ENCODE measurements around the gene RPS16.
A peak's percentile ranks its signal among the peaks of the same experiment; 100 is the strongest.
"Not testable (repeated sequence)": the region's sequence is repeated elsewhere in the genome, so short reads cannot be mapped to it uniquely, and the experiment has no call there.

Gene RPS16

DNA sequence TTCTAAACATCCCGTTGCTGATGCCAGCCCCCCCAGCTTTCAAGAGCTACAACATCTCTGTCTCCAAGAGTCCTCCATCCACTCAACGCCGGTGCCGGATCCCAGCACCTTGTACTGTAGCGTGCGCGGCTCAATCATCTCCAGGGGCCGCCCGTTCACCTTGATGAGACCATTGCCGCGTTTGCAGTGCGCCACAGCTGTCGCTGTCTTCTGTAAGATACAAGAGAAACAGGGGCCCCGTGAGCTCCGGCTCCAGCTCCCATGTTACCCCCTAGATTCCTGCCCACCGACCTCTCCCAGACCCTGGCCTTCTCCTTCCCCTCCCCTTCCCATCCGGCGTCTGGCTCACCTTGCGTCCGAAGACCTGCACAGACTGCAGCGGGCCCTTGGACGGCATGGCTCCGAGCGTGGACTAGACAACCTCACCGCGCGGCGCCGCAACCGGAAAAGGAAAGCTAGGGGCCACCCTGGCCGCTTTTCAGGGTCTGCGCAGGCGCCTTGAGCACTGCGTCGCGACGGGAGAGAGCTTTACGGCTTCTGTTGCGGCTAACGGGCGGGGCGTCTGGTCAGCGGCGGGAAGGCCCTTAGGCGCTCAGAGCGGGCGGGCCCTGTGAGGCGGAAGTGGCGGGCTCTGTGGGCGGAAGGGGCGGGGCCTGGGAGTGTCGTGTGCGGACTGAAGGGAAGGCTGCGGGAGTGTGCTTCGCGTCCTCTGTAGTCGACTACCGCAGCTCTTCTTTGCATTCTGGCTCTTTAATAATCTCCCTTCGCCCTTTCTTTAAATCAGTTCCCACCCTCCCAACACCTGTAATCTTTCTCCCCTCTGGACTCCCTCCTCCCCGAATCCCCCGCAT is at the start of gene RPS16:
Gene RPS16, minus strand, starts transcription at position 451 of the 851 bp plus-strand sequence. Its CDS starts 54 bp downstream, at position 397.
- peak; percentile 90 for DNase-seq (ENCODE audit: extremely low spot score, insufficient read length, low read depth)
- peak; percentile 95 for FAIRE-seq

DNA sequence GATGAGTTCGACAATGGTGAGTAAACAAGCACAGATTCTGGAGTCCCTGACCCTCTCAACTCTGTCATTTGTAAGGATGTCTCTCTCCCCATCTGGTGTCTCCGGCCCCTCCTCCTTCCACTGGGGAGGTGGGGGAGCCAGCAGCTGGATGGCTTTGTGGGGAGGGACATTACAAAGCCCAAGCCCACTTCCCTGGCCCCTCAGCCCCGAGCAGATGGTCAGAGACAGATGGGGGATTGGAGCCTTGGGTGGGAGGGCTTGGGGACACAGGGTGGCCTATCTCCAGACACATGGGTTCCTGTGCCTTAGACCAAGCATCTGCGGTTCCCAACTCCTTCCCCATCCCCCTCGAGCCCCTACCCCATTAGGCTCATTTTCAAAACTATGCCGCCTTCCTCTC is 47.4 kb upstream of the RPS16 start:
- FAIRE-seq = no peak
- no peak for DNase-seq (ENCODE audit: extremely low spot score, insufficient read length, low read depth)

DNA sequence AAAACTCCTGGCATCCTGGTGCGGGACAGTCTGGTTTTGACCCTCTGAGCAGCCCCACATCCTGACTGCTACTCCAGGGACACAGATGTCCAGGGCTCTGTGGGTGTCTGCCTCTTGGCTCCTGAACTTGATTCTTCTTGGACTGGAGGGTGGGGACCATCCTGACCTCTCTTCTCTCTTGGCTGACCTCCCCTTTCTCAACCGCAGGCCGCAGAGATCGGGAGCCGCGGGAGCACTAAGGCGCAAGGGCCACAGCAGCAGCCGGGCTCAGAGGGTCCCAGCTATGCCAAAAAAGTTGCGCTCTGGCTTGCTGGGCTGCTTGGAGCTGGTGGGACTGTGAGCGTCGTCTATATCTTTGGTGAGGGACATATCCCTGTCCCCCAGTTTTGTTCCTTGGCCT is 45.9 kb upstream of the RPS16 start:
- FAIRE-seq = no peak
- no peak for DNase-seq (ENCODE audit: extremely low spot score, insufficient read length, low read depth)

DNA sequence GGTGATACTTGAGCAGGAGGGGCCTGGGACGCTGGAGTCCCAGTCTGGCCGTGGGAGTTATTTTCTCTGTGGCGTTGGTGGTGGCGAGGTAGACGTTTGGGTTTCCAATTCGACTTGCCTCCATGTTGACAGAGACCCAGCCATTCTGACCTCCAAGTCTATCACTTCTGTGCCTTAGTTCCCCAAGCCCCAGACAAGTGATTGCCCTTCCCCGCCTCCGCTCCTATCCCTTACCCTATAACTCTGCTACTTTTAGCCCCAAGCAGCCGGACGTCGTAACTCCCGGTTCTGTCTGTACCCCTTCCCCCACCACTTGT is 45.4 kb upstream of the RPS16 start:
- FAIRE-seq = no peak
- no peak for DNase-seq (ENCODE audit: extremely low spot score, insufficient read length, low read depth)

DNA sequence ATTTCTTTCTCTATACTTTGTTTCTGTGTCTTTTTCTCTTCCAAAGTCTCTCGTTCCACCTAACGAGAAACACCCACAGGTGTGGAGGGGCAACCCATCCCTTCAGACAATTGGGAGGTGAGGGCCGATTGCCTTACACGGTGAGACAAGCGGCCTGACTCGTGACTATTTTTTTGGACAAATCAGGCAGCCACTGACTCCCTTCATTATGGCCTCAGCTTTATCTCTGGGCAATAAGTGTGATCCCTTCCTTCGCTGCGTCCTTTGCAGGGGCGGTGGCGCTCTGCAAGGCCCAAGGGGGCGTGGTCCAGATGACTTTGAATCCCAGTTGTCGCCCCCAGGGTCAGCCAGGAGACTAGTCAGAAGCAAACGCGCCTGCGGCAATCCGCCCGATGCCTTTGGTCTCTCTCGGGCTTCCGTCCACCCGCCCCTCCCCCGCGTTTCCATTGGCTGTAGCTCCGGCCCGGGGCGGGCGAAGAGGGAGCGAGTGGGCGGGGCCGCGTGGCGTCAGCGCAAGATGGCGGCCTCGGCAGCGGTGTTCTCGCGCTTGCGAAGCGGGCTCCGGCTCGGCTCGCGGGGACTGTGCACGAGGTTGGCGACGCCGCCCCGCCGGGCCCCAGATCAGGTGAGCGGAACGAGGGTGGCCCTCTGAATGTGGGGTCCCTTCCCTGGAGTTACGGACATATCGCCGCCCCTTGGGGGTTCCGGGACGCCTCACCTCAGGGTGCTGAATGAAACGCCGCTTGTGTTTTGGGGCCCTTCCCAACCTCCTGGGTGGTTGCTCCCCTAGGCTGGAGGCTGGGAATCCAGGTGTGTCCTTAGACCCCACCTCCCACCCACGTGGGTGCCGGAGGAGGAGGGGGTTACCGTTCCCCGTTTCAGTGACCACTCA is 44.8 kb upstream of the RPS16 start, which contains the start of gene TIMM50:
Gene TIMM50, plus strand, starts transcription at position 502 of the 892 bp plus-strand sequence. Its CDS starts 16 bp downstream, at position 518.
- DNase-seq (ENCODE audit: extremely low spot score, insufficient read length, low read depth) (peak; percentile 86), FAIRE-seq (peak; percentile 97)

DNA sequence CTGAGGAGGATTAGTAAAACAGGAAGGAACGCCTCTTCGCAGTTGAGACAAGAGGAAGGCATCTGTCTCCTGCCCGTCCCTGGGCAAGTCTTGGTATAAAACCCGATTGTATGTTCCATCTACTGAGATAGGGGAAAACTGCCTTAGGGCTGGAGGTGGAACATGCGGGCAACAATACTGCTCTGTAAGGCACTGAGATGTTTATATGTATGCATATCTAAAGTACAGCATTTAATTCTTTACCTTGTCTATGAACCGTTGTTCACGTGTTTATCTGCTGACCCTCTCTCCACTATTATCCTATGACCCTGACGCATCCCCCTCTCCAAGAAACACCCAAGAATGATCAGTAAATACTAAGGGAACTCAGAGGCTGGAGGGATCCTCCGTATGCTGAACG is 44.2 kb upstream of the RPS16 start:
- no peak for DNase-seq (ENCODE audit: extremely low spot score, insufficient read length, low read depth)
- FAIRE-seq = peak; percentile 60

DNA sequence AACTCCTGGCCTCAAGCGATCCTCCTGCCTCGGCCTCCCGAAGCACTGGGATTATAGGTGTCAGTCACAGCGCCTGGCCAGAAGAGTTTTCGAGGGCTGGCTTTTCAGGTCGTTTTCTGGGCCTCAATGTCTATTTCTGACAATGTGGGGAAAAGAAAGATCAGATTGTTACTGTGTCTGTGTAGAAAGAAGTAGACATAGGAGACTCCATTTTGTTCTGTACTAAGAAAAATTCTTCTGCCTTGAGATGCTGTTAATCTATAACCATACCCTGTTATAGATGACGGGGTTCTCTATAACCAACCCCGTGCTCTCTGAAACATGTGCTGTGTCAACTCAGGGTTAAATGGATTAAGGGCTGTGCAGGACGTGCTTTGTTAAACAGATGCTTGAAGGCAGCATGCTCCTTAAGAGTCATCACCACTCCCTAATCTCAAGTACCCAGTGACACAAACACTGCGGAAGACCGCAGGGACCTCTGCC is 43.6 kb upstream of the RPS16 start:
- DNase-seq (ENCODE audit: extremely low spot score, insufficient read length, low read depth); FAIRE-seq: not testable (repeated sequence)

DNA sequence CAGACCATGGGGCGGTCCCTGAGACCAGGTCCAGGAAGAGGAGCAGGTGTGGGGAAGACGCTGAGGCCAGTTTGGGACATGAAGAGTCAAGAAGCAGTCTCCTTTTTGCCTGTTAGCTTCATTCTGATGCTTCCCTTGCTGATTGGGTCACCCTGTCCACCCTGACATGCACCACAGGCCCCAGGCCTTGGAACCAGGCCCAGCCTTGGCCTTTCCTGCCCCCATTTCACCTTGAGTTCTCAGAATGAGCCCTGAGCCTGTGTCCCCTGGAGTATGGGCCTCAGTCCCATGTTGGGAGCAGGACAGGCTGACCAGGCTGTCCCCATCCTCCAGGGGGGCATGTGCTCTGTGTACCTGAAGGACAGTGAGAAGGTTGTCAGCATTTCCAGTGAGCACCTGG is 40.0 kb upstream of the RPS16 start:
- FAIRE-seq (no peak), DNase-seq (ENCODE audit: extremely low spot score, insufficient read length, low read depth) (no peak)

DNA sequence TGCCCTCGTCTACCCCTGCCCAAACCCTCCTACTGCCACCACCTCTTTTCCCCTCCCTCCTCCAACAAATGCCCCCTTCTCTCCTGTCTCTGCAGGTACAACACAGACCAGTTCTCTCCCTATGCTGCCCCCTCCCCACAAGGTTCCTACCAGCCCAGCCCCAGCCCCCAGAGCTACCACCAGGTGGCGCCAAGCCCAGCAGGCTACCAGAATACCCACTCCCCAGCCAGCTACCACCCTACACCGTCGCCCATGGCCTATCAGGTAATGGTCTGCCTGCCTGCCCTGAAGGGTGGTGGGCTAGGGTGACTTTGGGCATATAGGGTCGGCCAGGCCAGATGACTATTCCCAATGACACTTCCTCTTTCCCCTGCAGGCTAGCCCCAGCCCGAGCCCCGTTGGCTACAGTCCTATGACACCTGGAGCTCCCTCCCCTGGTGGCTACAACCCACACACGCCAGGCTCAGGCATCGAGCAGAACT is 38.4 kb upstream of the RPS16 start:
- peak; percentile 48 for FAIRE-seq
- no peak for DNase-seq (ENCODE audit: extremely low spot score, insufficient read length, low read depth)

DNA sequence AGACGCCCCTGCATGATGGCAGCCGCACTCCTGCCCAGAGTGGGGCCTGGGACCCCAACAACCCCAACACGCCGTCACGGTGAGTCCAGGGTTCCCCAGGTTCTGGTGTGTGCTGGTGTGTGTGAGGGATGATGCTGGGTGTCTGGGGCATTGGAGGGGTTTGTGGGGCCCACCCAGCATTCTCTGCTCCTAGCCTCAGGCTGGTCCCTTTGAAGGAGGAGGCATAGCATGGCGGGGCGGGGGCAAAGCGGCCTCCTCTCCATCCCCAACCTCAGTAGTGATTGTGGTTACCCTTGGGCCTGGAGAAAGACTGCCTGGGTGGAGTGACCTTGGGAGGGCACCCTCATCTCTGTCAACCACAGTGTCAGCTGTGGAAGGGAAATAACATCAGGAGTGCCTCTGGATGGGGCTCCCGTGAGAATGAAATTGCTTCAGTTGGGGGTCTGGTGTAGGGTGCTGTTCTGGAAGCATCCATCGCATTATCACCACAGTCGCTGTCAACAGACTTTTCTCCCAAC is 37.8 kb upstream of the RPS16 start:
- no peak for FAIRE-seq
- DNase-seq (ENCODE audit: extremely low spot score, insufficient read length, low read depth) = no peak

DNA sequence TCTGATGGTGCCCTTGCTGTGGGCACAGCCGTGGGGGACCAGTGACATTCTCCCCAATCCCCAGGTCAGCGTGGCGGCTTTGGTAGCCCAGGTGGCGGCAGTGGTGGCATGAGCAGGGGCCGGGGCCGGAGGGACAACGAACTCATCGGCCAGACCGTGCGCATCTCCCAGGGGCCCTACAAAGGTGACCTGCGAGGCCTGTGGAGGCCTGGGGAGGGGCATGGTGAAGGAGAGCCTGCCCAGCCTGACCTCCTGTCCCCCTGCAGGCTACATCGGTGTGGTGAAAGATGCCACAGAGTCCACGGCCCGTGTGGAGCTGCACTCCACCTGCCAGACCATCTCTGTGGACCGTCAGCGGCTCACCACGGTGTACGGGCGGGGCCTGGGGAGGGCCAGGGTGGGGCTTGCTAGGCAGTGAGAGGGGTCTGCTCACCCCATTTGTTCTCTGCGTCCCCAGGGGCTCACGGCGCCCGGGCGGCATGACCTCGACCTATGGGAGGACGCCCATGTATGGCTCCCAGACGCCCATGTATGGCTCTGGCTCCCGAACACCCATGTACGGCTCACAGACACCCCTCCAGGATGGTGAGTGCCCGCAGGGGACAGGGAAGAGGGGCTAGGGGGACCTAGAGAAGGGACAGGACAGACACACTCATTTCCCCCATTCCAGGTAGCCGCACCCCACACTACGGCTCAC is 37.1 kb upstream of the RPS16 start:
- DNase-seq (ENCODE audit: extremely low spot score, insufficient read length, low read depth) = no peak

DNA sequence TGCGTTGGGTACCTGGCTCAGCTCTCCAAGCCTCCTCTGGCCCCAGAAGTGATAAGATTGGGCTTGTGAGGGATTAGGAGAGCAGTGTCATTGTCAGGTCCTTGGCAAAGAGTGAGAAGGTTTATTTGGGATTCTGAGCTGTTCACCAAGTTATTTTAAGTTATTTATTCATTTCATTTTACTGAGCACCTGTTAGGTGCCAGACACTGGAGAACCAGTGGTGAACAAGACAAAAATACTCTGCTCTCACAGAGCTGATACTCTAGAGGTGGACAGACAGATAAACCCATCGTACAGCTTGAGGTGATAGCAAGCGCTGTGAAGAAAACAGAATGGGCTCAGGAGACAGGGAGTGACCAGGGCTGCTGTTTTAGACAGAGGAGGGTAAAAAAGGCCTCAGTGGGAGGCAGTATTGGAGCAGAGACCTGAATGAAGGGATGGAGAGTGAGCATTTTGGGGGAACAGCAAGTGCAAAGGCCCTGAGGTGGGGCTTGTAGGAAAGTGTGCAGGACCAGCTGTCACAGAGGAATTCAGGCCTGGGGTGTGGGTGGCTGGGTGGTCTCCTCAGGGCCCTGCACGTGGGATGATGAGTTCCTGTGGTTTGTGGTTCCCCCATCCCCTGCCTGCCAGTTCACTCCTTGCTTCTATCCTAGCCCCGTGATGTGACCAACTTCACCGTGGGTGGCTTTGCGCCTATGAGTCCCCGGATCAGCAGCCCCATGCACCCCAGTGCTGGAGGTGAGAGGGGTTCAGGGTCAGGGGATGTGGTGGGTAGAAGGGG is 36.2 kb upstream of the RPS16 start:
- FAIRE-seq = no peak

More for the DNA sequence above, 37.1 kb upstream of the RPS16 start:
- no peak for FAIRE-seq

DNA sequence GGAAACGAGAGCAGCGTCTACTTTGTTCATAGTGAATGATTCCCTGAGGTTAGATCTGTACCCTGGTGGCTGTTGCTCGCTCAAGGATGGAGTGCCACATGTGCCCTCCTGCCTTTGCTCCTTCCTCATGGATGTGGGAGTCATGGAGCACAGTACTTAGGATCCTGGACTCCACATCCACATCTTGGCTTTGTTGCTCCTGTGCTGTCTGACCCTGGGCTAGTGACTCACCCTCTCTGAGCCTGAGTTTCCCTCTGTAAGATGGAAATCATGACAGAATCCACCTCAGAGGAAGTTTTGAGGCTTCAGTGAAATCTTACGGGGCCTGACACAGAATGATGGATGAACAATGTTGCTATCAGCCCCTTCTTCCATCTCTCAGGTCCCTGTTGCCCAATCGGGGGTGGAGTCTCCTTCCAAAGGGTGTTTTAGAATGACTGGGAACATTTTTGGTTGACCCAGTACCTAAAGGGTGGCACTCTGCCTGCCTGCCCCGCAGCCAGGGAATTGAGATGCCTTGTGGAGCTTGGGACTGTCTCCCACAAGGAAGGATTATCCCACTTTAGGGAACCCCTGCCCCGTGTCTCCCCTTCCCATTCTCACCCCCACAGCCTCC is 35.1 kb upstream of the RPS16 start:
- no peak for DNase-seq (ENCODE audit: extremely low spot score, insufficient read length, low read depth)
- FAIRE-seq = no peak

More for the DNA sequence above, 36.2 kb upstream of the RPS16 start:
- DNase-seq (ENCODE audit: extremely low spot score, insufficient read length, low read depth) = no peak

DNA sequence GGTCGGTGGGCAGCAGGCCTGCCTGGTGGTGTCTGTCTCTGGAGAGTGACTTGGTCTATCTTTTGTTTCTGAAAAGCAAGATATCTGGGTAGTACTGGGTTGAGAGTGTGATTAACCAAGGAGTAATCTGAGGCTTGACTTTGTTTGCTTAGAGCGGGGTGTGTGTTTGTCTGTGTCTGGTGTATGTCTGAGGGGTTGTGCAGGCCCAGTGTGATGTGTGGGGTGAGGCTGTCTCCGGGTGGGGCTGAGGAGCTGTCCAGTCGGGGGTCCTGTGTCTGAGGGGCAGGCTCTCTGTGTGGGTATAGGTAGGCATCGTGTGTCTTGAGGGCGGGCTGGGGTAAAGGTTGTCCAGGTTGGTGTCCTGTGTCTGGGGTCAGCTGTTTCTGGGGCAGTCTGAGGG is 33.8 kb upstream of the RPS16 start:
- FAIRE-seq = no peak
- no peak for DNase-seq (ENCODE audit: extremely low spot score, insufficient read length, low read depth)

DNA sequence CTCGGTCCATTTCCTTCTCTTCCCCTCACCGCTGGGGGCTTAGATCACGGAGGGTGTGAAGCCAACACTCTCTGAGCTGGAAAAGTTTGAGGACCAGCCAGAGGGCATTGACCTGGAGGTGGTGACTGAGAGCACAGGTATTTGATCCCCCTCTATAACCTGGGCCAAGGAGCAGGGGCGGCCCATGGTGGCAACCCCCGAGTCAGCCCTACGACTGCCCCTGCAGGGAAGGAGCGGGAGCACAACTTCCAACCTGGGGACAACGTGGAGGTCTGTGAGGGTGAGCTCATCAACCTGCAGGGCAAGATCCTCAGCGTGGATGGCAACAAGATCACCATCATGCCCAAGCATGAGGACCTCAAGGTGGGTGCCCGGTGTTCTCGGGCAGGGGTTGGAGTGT is 33.3 kb upstream of the RPS16 start:
- DNase-seq (ENCODE audit: extremely low spot score, insufficient read length, low read depth) = no peak
- no peak for FAIRE-seq

DNA sequence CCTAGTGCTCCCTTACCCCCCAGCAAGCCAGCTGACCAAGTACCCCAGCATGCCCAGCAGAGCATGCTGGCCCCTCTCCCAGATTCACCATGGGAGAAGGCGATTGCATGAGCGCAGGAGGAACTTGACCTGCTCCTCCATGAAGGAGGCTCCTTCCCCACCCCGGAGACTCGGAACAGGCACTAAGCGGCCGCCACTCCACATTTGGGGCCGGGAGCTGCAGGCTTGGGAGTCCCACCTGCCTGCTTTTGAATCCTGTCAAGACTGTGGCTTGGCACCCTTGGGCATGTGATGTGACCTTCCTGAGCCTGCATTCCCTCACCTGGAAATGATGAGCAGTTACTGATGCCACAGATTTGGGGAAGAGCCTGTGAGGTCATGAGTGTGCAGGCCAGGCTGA is 32.2 kb upstream of the RPS16 start:
- DNase-seq (ENCODE audit: extremely low spot score, insufficient read length, low read depth) (no peak), FAIRE-seq (no peak)

DNA sequence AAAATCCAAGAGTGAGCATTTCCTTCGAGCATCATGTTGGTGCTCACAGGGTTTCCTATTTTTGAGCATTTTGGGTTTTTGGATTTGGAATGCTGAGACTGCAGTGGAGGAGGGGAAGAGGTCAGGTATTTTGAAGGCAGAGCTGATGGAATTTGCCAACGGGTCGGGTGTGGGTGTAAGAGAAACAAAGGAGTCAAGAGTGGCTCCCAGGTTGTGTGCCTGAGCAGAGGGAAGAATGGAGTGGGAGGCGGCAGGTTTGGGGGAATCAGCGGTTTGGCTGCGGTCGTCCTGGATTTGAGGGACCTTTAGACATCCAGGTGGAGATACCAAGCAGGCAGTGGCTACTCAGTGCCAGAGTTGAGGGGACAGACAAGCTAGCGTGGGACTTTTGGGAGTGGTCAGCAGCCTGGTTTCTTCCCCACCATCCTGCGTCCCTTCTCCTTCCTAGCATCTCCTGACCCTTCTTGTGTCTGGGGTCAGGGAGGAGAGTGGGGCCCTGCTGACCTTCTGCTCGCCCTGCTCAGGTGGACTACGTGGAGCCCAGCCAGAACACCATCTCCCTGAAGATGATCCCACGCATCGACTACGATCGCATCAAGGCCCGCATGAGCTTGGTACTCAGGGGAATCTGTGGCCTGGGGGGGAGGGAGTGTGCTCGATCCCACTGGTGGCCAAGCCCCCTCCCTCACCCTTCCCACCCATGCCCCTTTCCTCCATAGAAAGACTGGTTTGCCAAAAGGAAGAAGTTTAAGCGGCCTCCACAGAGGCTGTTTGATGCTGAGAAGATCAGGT is 30.4 kb upstream of the RPS16 start:
- DNase-seq (ENCODE audit: extremely low spot score, insufficient read length, low read depth) (no peak), FAIRE-seq (no peak)

DNA sequence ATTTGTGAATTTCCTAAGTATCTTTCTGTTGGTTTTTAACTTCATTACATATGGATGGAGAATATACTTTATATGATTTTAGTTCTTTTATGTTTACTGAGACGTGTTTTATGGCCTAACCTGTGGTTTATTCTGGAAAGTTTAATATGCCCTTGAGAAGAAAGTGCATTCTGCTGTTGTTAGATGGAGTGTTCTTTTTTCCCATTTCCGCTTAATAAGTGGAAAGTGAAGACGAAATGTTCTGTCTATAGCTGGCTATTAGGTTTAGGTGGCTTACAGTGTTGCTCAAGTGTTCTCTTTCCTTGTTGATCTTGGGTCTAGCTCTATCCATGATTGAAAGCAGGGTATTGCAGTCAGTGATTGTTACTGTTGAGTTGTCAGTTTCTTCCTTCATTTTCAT is 27.7 kb upstream of the RPS16 start:
- FAIRE-seq = no peak
- no peak for DNase-seq (ENCODE audit: extremely low spot score, insufficient read length, low read depth)
